ENCODE data around the gene C1QTNF8. TPM values are rescaled to one million over a fixed set of nuclear protein-coding genes. Genes with fewer than 3 reads are reported as not detected.

Gene C1QTNF8
- total and polyA plus RNA-seq, 2 of the 13 experiments (the other 11 are each of a cell fraction or from before 2014, with no cell fraction given): 0.09 TPM; not detected in 1

Other genes with a start within 250 kb of the C1QTNF8 start
- 2.3 and 6.8 TPM in 2 replicates for gene LMF1, start 125.3 kb downstream of the C1QTNF8 start, total RNA-seq (2016; rRNA removed; fragmentation: Illumina TruSeq; extraction: Trizol)
- 8.5 and 13.7 TPM in 2 replicates for gene LMF1, start 125.3 kb downstream of the C1QTNF8 start, polyA plus RNA-seq (2011; rRNA removed)
- 0.15 and 0.20 TPM in 2 replicates for gene SOX8, start 114.5 kb downstream of the C1QTNF8 start, total RNA-seq (2016; rRNA removed; fragmentation: Illumina TruSeq; extraction: Trizol)
- 0.28 and 0.34 TPM in 2 replicates for gene SOX8, start 114.5 kb downstream of the C1QTNF8 start, polyA plus RNA-seq (2011; rRNA removed)
- gene SSTR5, start 23.5 kb downstream of the C1QTNF8 start, total RNA-seq (2016; rRNA removed; fragmentation: Illumina TruSeq; extraction: Trizol): 0.14 and 0.49 TPM in 2 replicates
- gene SSTR5, start 23.5 kb downstream of the C1QTNF8 start, polyA plus RNA-seq (2011; rRNA removed): 0.20 and 0.26 TPM in 2 replicates
- 0.40 and 0.56 TPM in 2 replicates for gene CACNA1H, start 56.9 kb upstream of the C1QTNF8 start, total RNA-seq (2016; rRNA removed; fragmentation: Illumina TruSeq; extraction: Trizol)
- gene CACNA1H, start 56.9 kb upstream of the C1QTNF8 start, polyA plus RNA-seq (2011; rRNA removed): 1.8 and 3.0 TPM in 2 replicates
- not detected in 2 replicates for gene TPSG1, start 129.0 kb upstream of the C1QTNF8 start, total RNA-seq (2016; rRNA removed; fragmentation: Illumina TruSeq; extraction: Trizol)
- gene TPSG1, start 129.0 kb upstream of the C1QTNF8 start, polyA plus RNA-seq (2011; rRNA removed): not detected in 2 replicates
- not detected in 2 replicates for gene TPSB2, start 133.9 kb upstream of the C1QTNF8 start, total RNA-seq (2016; rRNA removed; fragmentation: Illumina TruSeq; extraction: Trizol)
- gene TPSB2, start 133.9 kb upstream of the C1QTNF8 start, polyA plus RNA-seq (2011; rRNA removed): 0.14 TPM in 1 of 2 replicates, not detected in the other
- not detected in 2 replicates for gene TPSAB1, start 144.5 kb upstream of the C1QTNF8 start, total RNA-seq (2016; rRNA removed; fragmentation: Illumina TruSeq; extraction: Trizol)
- gene TPSAB1, start 144.5 kb upstream of the C1QTNF8 start, polyA plus RNA-seq (2011; rRNA removed): 0.05 and 0.12 TPM in 2 replicates
- gene TPSD1, start 159.8 kb upstream of the C1QTNF8 start, total RNA-seq (2016; rRNA removed; fragmentation: Illumina TruSeq; extraction: Trizol): not detected in 2 replicates
- gene TPSD1, start 159.8 kb upstream of the C1QTNF8 start, polyA plus RNA-seq (2011; rRNA removed): not detected in 2 replicates
- 75.8 and 87.9 TPM in 2 replicates for gene UBE2I, start 213.4 kb upstream of the C1QTNF8 start, total RNA-seq (2016; rRNA removed; fragmentation: Illumina TruSeq; extraction: Trizol)
- 79.5 and 98.9 TPM in 2 replicates for gene UBE2I, start 213.4 kb upstream of the C1QTNF8 start, polyA plus RNA-seq (2011; rRNA removed)
- 2.0 and 3.2 TPM in 2 replicates for gene BAIAP3, start 237.4 kb upstream of the C1QTNF8 start, total RNA-seq (2016; rRNA removed; fragmentation: Illumina TruSeq; extraction: Trizol)
- 5.7 and 9.1 TPM in 2 replicates for gene BAIAP3, start 237.4 kb upstream of the C1QTNF8 start, polyA plus RNA-seq (2011; rRNA removed)